ENCODE data around the gene SLC5A6.

DNA sequence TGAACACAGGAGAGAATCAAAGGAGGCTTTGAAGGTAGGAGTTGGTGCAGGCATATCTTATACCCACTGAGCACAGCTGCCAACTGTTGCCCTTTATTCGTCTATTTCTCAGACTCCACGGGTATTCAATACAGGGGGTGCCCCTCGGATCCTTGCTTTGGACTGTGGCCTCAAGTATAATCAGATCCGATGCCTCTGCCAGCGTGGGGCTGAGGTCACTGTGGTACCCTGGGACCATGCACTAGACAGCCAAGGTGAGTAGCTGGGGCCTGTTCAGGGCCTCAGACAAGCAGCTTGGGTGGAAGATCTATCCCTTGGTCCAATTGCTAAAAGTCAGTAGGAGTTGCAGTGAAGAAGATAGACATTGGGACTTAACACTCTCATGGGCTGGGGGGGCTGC lies 10.3 kb upstream of the SLC5A6 start:
- TF ChIP-seq TAF1 (IDR thresholded peaks at IDR 0.05; ENCODE audit: borderline replicate concordance, insufficient read depth, low read length) (no peak), POLR2AphosphoS5 (IDR thresholded peaks at IDR 0.05; ENCODE audit: low read depth, low read length) (no peak), SIN3A (IDR thresholded peaks at IDR 0.05; ENCODE audit: borderline replicate concordance, insufficient read depth, low read length) (no peak)
